ENCODE data around the gene LRSAM1.

The LRSAM1 gene

DNA sequence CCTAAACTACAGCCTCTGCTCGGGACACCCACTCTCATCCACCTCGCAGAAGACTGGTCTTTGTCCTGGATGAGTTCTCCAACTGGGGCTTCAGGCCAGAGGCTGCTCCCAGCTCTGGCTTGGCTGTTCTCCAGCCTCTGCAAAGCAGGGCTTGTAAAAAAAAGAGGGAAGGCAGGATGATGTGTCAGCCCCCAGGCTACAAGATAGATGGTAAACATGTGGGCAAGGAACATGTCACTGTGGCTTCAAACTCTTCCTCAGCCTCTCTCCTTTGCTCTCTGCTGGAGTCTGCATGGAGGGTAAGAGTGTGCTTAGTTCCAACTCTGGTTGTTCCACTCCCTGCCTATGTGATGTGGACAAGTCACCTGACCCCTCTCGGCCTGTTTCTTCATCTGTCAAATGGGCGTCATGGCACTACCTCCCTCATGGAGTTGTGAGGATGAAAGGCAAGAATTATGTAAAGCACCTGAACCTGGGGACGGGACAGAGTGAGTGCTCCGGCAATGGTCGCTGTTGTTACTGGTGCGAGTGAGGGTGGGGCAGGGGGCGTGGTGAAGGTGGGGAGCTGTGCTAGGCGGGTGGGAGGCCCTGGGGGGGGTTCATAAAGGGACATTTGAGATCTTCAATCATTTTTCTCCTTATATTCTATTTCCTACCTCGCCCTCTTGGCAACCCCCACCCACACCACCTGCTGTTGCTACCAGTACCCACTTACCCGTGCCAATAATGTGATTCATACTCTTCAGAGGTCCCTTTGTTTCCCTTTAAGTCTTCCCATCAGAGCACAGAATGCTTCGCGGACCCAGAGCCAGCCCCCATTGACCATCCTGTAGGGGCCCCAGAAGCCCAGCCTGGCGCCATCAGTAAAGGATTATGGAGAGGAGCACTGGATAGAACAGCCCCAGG is 33.9 kb upstream of the LRSAM1 start:
- Histone ChIP-seq H3K36me3 (ENCODE audit: insufficient read depth, low read length) (no peaks in the 10 kb centered on the region), H3K4me1 (ENCODE audit: control insufficient read depth, insufficient read depth, low read length) (peaks cover 12% of the 10 kb centered on the region), H3K9ac (ENCODE audit: low read depth, low read length) (no peak overlapping the region), H3K4me3 (ENCODE audit: low read length) (no peak overlapping the region), H3K9me3 (replicated peaks; ENCODE audit: low read length) (no peaks in the 10 kb centered on the region), H3K4me2 (ENCODE audit: low read length) (no peak overlapping the region), H3K27me3 (ENCODE audit: control insufficient read depth, insufficient read depth, low read length) (peaks cover 3% of the 10 kb centered on the region)

DNA sequence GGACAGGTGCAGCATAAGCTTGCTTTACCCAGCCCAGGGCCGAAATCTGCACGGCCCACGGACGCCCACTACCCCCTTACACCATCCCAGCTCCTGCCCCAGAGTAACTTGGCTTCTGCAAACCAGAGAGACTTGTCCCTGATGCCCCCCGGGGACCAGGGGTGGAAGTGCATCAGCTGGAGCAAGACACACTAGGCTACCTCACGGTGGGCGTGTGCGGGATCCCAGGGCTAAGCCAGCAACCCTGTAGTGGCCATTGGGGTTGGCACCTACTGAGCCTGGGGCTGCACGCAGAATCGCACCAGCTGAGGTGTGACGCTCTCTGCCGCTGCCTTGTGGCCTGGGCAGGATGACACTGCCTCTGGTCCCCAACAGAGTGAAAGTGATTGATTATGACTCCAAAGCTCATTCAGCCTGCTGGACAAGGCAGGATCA is 33.3 kb upstream of the LRSAM1 start:
- H3K9me3 ChIP-seq (replicated peaks; ENCODE audit: low read length), result no peaks in the 10 kb centered on the region
- H3K27me3 ChIP-seq (ENCODE audit: control insufficient read depth, insufficient read depth, low read length), result peaks cover 3% of the 10 kb centered on the region
- no peak overlapping the region for H3K4me3 ChIP-seq (ENCODE audit: low read length)
- H3K4me1 ChIP-seq (ENCODE audit: control insufficient read depth, insufficient read depth, low read length), result peaks cover 17% of the 10 kb centered on the region
- no peak overlapping the region for H3K9ac ChIP-seq (ENCODE audit: low read depth, low read length)
- no peaks in the 10 kb centered on the region for H3K36me3 ChIP-seq (ENCODE audit: insufficient read depth, low read length)
- H3K4me2 ChIP-seq (ENCODE audit: low read length), result no peak overlapping the region

GRCh38 chr9:127419348-127419747 is 32.0 kb upstream of the LRSAM1 start:
- H3K4me2 ChIP-seq (ENCODE audit: low read length), result no peak overlapping the region
- no peak overlapping the region for H3K4me3 ChIP-seq (ENCODE audit: low read length)

DNA sequence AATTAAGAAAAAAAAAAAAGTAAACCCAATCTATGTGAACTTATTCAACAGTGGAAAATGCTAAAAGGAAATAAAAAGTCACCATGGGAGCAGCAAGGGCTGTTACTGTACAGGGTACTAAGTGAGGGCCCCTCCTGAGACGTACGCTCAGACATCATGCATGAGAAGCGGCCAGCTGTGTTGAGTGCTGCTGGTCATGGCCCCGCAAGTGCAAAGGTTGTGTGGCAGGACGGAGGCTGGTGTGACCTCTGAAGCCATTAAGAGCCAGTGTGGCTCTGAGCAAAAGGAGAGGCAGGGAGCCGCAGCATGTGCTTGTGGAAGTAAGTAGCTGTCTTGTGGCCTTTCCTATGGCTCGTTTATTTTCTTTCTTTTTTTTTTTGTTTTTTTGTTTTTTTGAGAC is 30.3 kb upstream of the LRSAM1 start:
- peaks cover 30% of the 10 kb centered on the region for H3K4me1 ChIP-seq (ENCODE audit: control insufficient read depth, insufficient read depth, low read length)
- no peaks in the 10 kb centered on the region for H3K27me3 ChIP-seq (ENCODE audit: control insufficient read depth, insufficient read depth, low read length)
- H3K9me3 ChIP-seq (replicated peaks; ENCODE audit: low read length), result no peaks in the 10 kb centered on the region
- H3K36me3 ChIP-seq (ENCODE audit: insufficient read depth, low read length), result no peaks in the 10 kb centered on the region
- no peak overlapping the region for H3K9ac ChIP-seq (ENCODE audit: low read depth, low read length)
- H3K4me3 ChIP-seq (ENCODE audit: low read length), result no peak overlapping the region
- H3K4me2 ChIP-seq (ENCODE audit: low read length), result no peak overlapping the region

More at GRCh38 chr9:127419348-127419747, 32.0 kb upstream of the LRSAM1 start:
- Histone ChIP-seq H3K36me3 (ENCODE audit: insufficient read depth, low read length) (no peaks in the 10 kb centered on the region), H3K27me3 (ENCODE audit: control insufficient read depth, insufficient read depth, low read length) (peaks cover 3% of the 10 kb centered on the region), H3K9me3 (replicated peaks; ENCODE audit: low read length) (no peaks in the 10 kb centered on the region), H3K9ac (ENCODE audit: low read depth, low read length) (no peak overlapping the region), H3K4me1 (ENCODE audit: control insufficient read depth, insufficient read depth, low read length) (peaks cover 21% of the 10 kb centered on the region)

DNA sequence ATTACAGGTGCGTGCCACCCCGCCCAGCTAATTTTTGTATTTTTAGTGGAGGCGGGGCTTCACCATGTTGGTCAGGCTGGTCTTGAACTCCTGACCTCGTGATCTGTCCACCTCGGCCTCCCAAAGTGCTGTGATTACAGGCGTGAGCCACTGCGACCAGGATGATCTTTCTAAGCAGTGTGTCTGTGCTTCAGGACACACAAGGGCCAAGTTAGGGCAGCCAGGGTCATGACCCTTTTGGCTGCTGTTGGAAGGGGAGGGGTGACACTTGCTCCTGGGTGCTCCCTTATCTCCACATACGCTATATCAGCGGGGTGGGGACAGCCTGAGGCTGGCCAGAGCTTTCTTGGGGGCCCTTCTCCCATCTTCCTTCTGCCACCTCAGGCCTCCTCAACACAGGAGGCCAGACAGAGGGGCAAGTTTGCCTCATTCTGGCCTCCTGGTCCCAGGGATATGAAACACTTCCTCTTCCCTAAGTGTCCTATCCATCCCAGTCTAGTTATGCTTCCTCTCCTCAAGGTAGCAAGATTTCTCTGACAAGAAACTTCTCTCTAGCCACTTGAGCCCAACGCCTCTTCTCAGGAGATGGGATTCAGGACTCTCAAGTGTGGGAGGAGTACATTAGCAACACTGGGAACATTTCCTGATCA is 29.1 kb upstream of the LRSAM1 start:
- H3K36me3 ChIP-seq (ENCODE audit: insufficient read depth, low read length), result no peaks in the 10 kb centered on the region
- no peaks in the 10 kb centered on the region for H3K27me3 ChIP-seq (ENCODE audit: control insufficient read depth, insufficient read depth, low read length)
- no peaks in the 10 kb centered on the region for H3K9me3 ChIP-seq (replicated peaks; ENCODE audit: low read length)
- H3K4me3 ChIP-seq (ENCODE audit: low read length), result no peak overlapping the region
- H3K4me2 ChIP-seq (ENCODE audit: low read length), result peak overlapping the region; percentile 93
- no peak overlapping the region for H3K9ac ChIP-seq (ENCODE audit: low read depth, low read length)
- H3K4me1 ChIP-seq (ENCODE audit: control insufficient read depth, insufficient read depth, low read length), result peaks cover 26% of the 10 kb centered on the region

GRCh38 chr9:127422787-127423186 is 28.5 kb upstream of the LRSAM1 start:
- peaks cover 23% of the 10 kb centered on the region for H3K4me1 ChIP-seq (ENCODE audit: control insufficient read depth, insufficient read depth, low read length)
- peak overlapping the region; percentile 91 for H3K9ac ChIP-seq (ENCODE audit: low read depth, low read length)
- peak overlapping the region; percentile 91 for H3K4me3 ChIP-seq (ENCODE audit: low read length)

DNA sequence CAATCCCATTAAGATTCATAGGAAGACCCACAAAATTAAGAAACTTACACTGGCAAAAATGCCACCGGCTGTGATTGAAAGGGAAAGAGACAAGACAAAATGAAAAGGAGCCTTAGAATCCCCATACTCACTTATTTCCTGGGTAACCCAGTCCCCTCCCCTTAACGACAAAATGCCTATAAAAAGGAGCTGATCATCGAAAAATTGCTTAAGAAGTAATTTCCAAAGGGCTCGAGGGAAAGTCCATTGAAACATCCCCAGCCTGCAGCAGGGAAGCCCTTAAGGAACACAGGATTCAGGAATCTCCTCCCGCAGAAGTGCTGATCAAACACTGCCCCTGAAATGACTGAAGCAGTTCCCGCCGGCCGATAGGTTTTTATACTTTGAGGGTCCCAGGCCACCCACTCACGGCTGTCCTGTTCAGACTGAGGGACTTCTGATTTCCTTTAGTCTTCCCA is 27.8 kb upstream of the LRSAM1 start:
- Histone ChIP-seq H3K9me3 (replicated peaks; ENCODE audit: low read length) (no peaks in the 10 kb centered on the region), H3K9ac (ENCODE audit: low read depth, low read length) (peak overlapping the region; percentile 91), H3K4me1 (ENCODE audit: control insufficient read depth, insufficient read depth, low read length) (peaks cover 20% of the 10 kb centered on the region), H3K27me3 (ENCODE audit: control insufficient read depth, insufficient read depth, low read length) (no peaks in the 10 kb centered on the region), H3K4me2 (ENCODE audit: low read length) (peak overlapping the region; percentile 93), H3K36me3 (ENCODE audit: insufficient read depth, low read length) (peaks cover 2% of the 10 kb centered on the region), H3K4me3 (ENCODE audit: low read length) (peak overlapping the region; percentile 91)

More at GRCh38 chr9:127422787-127423186, 28.5 kb upstream of the LRSAM1 start:
- Histone ChIP-seq H3K9me3 (replicated peaks; ENCODE audit: low read length) (no peaks in the 10 kb centered on the region), H3K4me2 (ENCODE audit: low read length) (peak overlapping the region; percentile 93), H3K27me3 (ENCODE audit: control insufficient read depth, insufficient read depth, low read length) (no peaks in the 10 kb centered on the region), H3K36me3 (ENCODE audit: insufficient read depth, low read length) (no peaks in the 10 kb centered on the region)

DNA sequence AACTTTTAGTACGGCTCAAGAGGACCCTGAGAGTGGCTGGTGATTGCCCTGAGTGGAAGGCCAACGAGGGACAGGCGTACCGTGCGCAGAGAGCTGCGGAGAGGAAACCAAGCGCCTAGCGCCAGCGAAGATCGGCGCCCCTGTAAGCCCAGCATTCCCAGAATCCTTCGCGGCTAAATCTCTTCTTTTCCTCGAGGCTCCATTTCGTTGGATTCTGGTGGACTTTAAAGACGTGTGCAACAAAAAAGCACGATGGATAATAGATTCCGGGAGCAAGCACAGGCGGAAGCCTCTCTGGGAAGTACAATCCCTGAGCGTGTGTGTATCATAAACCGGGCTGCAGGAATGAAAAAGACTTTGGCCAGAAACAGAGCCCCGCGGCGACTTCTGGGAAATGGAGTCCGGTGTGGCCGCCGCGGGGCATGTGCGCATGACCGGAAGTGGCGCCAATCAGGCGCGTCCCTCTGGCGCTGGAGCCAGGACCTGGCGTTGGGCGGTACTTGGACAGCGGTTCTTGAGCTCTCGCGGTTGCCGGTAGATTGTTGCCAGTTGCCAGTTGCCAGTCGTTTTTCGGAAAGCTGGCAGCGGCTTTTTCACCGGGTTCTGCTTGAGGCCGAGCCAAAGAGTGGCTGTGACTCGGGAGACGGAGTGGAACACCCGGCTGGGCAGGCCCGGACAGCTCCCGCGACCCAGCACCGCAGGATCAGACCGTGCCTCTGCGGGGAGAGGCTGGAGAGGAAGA is 27.2 kb upstream of the LRSAM1 start, which contains the start of gene ZNF79:
ZNF79 (plus strand) TSS at position 449 of the 742 bp plus-strand sequence. CDS start 406 bp downstream, outside the sequence.
- Histone ChIP-seq H3K36me3 (ENCODE audit: insufficient read depth, low read length) (peaks cover 5% of the 10 kb centered on the region), H3K9me3 (replicated peaks; ENCODE audit: low read length) (no peaks in the 10 kb centered on the region), H3K9ac (ENCODE audit: low read depth, low read length) (peak within 1 kb of the TSS; percentile 91), H3K4me2 (ENCODE audit: low read length) (peak within 1 kb of the TSS; percentile 93), H3K4me1 (ENCODE audit: control insufficient read depth, insufficient read depth, low read length) (peaks cover 20% of the 10 kb centered on the region), H3K27me3 (ENCODE audit: control insufficient read depth, insufficient read depth, low read length) (no peaks in the 10 kb centered on the region), H3K4me3 (ENCODE audit: low read length) (peak within 1 kb of the TSS; percentile 91)

DNA sequence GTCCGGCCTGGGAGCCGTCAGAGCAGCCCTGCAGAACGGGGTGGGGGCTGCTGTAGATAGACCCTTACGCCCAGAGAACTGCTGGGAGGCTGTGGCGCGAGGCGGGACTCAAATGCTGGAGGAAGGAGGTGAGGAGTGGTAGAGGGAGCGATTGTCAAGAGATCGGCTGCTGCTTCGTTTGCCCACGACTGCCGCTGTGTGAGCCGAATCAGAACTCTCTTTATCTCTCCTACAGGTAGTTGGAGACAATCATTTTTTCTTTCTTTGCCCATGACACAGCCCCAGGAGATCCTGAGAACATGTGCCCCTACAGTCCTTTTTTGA is 26.7 kb upstream of the LRSAM1 start:
- no peaks in the 10 kb centered on the region for H3K9me3 ChIP-seq (replicated peaks; ENCODE audit: low read length)
- peak overlapping the region; percentile 93 for H3K4me2 ChIP-seq (ENCODE audit: low read length)
- H3K36me3 ChIP-seq (ENCODE audit: insufficient read depth, low read length), result peaks cover 8% of the 10 kb centered on the region
- H3K27me3 ChIP-seq (ENCODE audit: control insufficient read depth, insufficient read depth, low read length), result no peaks in the 10 kb centered on the region
- peak overlapping the region; percentile 91 for H3K9ac ChIP-seq (ENCODE audit: low read depth, low read length)
- H3K4me3 ChIP-seq (ENCODE audit: low read length), result peak overlapping the region; percentile 91
- H3K4me1 ChIP-seq (ENCODE audit: control insufficient read depth, insufficient read depth, low read length), result peaks cover 20% of the 10 kb centered on the region

- Histone ChIP-seq H3K36me3 (ENCODE audit: insufficient read depth, low read length) (peaks cover 20% of the 10 kb centered on the region), H3K9me3 (replicated peaks; ENCODE audit: low read length) (no peaks in the 10 kb centered on the region), H3K4me3 (ENCODE audit: low read length) (no peak overlapping the region), H3K27me3 (ENCODE audit: control insufficient read depth, insufficient read depth, low read length) (no peaks in the 10 kb centered on the region), H3K4me2 (ENCODE audit: low read length) (no peak overlapping the region), H3K9ac (ENCODE audit: low read depth, low read length) (no peak overlapping the region), H3K4me1 (ENCODE audit: control insufficient read depth, insufficient read depth, low read length) (peaks cover 20% of the 10 kb centered on the region)
Observed at GRCh38 chr9:127426756-127427155, 24.6 kb upstream of the LRSAM1 start.

DNA sequence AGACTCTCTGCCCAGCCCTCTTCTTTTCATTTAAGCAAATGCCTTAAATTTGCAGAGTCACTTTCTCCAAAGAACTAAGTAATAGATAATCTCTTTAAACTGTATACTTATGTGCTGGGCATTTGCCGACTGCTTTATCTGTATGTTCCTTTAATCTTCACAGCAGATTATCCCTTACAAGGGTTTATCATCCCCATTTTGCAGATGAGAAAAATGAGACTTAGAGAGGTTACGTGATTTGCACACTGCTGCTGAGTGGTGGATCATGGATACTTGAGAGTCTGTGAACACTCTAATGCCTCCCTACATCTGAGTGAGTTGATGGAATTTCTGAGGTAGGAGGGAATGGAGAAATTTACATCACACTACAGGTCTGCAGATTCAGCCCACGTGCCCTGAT is 23.0 kb upstream of the LRSAM1 start:
- Histone ChIP-seq H3K4me1 (ENCODE audit: control insufficient read depth, insufficient read depth, low read length) (peaks cover 10% of the 10 kb centered on the region), H3K9me3 (replicated peaks; ENCODE audit: low read length) (no peaks in the 10 kb centered on the region), H3K4me2 (ENCODE audit: low read length) (no peak overlapping the region), H3K9ac (ENCODE audit: low read depth, low read length) (no peak overlapping the region), H3K36me3 (ENCODE audit: insufficient read depth, low read length) (peaks cover 25% of the 10 kb centered on the region), H3K4me3 (ENCODE audit: low read length) (no peak overlapping the region), H3K27me3 (ENCODE audit: control insufficient read depth, insufficient read depth, low read length) (no peaks in the 10 kb centered on the region)

All from skeletal muscle satellite cell (primary cell).